ENCODE data around the gene TYW1B. TPM values are rescaled to one million over a fixed set of nuclear protein-coding genes. Genes with fewer than 3 reads are reported as not detected.
"Not testable (repeated sequence)": the region's sequence is repeated elsewhere in the genome, so short reads cannot be mapped to it uniquely, and the experiment has no call there.

TYW1B gene
- total RNA-seq, 1 experiment from 2014 or later, result 1.7 TPM

- DNase-seq; H3K27ac Mint-ChIP-seq (ENCODE audit: unreplicated experiment); CTCF ChIA-PET; H3K36me3 Mint-ChIP-seq (ENCODE audit: insufficient read depth, unreplicated experiment); intact Hi-C loops (cut with micrococcal nuclease; ENCODE audit: unreplicated experiment); H3K9me3 Mint-ChIP-seq (ENCODE audit: low read depth, unreplicated experiment); H3K4me1 Mint-ChIP-seq (ENCODE audit: low read depth, unreplicated experiment); H3K4me3 Mint-ChIP-seq (ENCODE audit: low read depth, unreplicated experiment); H3K27me3 Mint-ChIP-seq (ENCODE audit: unreplicated experiment); BruUV-seq (replicated peaks): not testable (repeated sequence)
These were observed 11.4 kb downstream of the TYW1B start for GRCh38 chr7:72816370-72817157.

DNA sequence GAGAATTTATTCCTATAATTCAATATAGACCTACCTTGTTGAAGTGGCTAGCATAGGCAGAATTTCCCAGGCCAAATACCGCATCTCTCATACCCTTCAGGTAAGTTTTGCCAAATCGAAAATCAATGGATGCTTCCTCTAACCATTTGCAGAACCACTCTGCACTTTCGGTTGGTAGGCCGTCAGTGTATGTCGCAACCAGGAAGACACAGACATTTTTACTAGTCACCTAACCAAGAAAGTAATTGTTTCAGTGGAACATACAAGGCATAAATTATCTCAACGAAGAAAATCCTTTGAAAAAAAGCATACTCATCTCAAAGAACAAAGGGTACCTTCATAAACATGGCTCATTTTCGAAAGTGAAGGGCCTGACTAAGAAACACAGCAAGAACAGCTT is 17.6 kb downstream of the TYW1B start:
- H3K4me1 Mint-ChIP-seq (ENCODE audit: low read depth, unreplicated experiment); BruUV-seq (replicated peaks); H3K27ac Mint-ChIP-seq (ENCODE audit: unreplicated experiment); H3K36me3 Mint-ChIP-seq (ENCODE audit: insufficient read depth, unreplicated experiment); H3K27me3 Mint-ChIP-seq (ENCODE audit: unreplicated experiment); DNase-seq; H3K9me3 Mint-ChIP-seq (ENCODE audit: low read depth, unreplicated experiment); H3K4me3 Mint-ChIP-seq (ENCODE audit: low read depth, unreplicated experiment); intact Hi-C loops (cut with micrococcal nuclease; ENCODE audit: unreplicated experiment); CTCF ChIA-PET: not testable (repeated sequence)

GRCh38 chr7:72808511-72808910 is 19.5 kb downstream of the TYW1B start:
- BruUV-seq (replicated peaks); H3K27me3 Mint-ChIP-seq (ENCODE audit: unreplicated experiment); H3K4me3 Mint-ChIP-seq (ENCODE audit: low read depth, unreplicated experiment); DNase-seq; intact Hi-C loops (cut with micrococcal nuclease; ENCODE audit: unreplicated experiment); CTCF ChIA-PET; H3K36me3 Mint-ChIP-seq (ENCODE audit: insufficient read depth, unreplicated experiment); H3K4me1 Mint-ChIP-seq (ENCODE audit: low read depth, unreplicated experiment); H3K9me3 Mint-ChIP-seq (ENCODE audit: low read depth, unreplicated experiment); H3K27ac Mint-ChIP-seq (ENCODE audit: unreplicated experiment): not testable (repeated sequence)

- BruUV-seq (replicated peaks); H3K27me3 Mint-ChIP-seq (ENCODE audit: unreplicated experiment); H3K9me3 Mint-ChIP-seq (ENCODE audit: low read depth, unreplicated experiment); H3K27ac Mint-ChIP-seq (ENCODE audit: unreplicated experiment); H3K4me3 Mint-ChIP-seq (ENCODE audit: low read depth, unreplicated experiment); DNase-seq; H3K4me1 Mint-ChIP-seq (ENCODE audit: low read depth, unreplicated experiment); intact Hi-C loops (cut with micrococcal nuclease; ENCODE audit: unreplicated experiment); H3K36me3 Mint-ChIP-seq (ENCODE audit: insufficient read depth, unreplicated experiment); CTCF ChIA-PET: not testable (repeated sequence)
These were observed 21.1 kb downstream of the TYW1B start for GRCh38 chr7:72806851-72807250.

GRCh38 chr7:72805526-72806494 is 22.2 kb downstream of the TYW1B start:
- BruUV-seq (replicated peaks), result no TSS peak
- intact Hi-C loops (cut with micrococcal nuclease; ENCODE audit: unreplicated experiment), result no loop called here
- Mint-ChIP-seq H3K27ac (ENCODE audit: unreplicated experiment) (no peak overlapping the region), H3K4me3 (ENCODE audit: low read depth, unreplicated experiment) (no peak overlapping the region), H3K4me1 (ENCODE audit: low read depth, unreplicated experiment) (no peaks in the 10 kb centered on the region), H3K36me3 (ENCODE audit: insufficient read depth, unreplicated experiment) (no peaks in the 10 kb centered on the region), H3K9me3 (ENCODE audit: low read depth, unreplicated experiment) (no peaks in the 10 kb centered on the region), H3K27me3 (ENCODE audit: unreplicated experiment) (no peaks in the 10 kb centered on the region)
- no peak for TF ChIP-seq CTCF (IDR thresholded peaks at IDR 0.05; ENCODE audit: unreplicated experiment)
- CTCF ChIA-PET, result no interaction called here
- no peak for DNase-seq

GRCh38 chr7:72803778-72804177 is 24.2 kb downstream of the TYW1B start:
- H3K4me1 Mint-ChIP-seq (ENCODE audit: low read depth, unreplicated experiment); H3K9me3 Mint-ChIP-seq (ENCODE audit: low read depth, unreplicated experiment); H3K4me3 Mint-ChIP-seq (ENCODE audit: low read depth, unreplicated experiment); H3K36me3 Mint-ChIP-seq (ENCODE audit: insufficient read depth, unreplicated experiment); DNase-seq; CTCF ChIA-PET; BruUV-seq (replicated peaks); H3K27ac Mint-ChIP-seq (ENCODE audit: unreplicated experiment); H3K27me3 Mint-ChIP-seq (ENCODE audit: unreplicated experiment); intact Hi-C loops (cut with micrococcal nuclease; ENCODE audit: unreplicated experiment): not testable (repeated sequence)

DNA sequence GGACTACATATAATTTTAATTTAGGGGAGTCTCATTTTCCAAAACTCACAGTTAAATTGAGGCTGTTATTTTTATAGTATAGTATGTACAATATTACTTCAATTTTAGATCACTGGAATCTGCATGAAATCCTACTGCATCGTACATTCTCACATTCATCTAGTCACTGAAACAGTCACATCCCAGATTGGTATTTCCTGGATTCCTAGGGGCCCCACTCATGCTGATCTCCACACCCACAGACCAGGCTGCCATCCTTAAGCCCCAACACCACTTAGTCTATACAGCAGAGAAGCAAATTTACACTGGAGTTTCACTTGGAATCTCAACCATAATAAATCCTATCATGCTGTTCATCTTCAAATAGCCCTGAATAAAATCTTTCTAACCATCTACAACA is 26.4 kb downstream of the TYW1B start:
- CTCF ChIA-PET; H3K27me3 Mint-ChIP-seq (ENCODE audit: unreplicated experiment); H3K36me3 Mint-ChIP-seq (ENCODE audit: insufficient read depth, unreplicated experiment); H3K4me3 Mint-ChIP-seq (ENCODE audit: low read depth, unreplicated experiment); DNase-seq; BruUV-seq (replicated peaks); intact Hi-C loops (cut with micrococcal nuclease; ENCODE audit: unreplicated experiment); H3K27ac Mint-ChIP-seq (ENCODE audit: unreplicated experiment); H3K9me3 Mint-ChIP-seq (ENCODE audit: low read depth, unreplicated experiment); H3K4me1 Mint-ChIP-seq (ENCODE audit: low read depth, unreplicated experiment): not testable (repeated sequence)

DNA sequence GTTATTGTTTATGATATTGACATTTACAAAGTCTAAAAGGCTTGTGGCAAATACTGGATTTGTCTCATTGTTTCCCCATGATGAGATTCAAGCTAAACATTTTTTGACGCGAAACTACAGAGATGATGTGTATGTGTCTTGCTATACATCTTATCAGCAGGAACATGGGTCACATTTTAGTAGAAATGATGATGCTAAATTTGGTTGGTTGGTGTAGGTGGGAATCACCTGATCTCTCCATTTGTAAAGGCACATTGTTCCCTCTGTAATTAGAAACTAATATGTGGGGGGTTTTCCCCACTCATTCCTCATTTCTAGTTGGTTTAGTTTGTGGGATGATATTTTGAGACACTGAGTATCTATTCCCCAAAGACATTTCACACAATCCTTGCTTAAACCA is 32.6 kb downstream of the TYW1B start:
- H3K4me3 Mint-ChIP-seq (ENCODE audit: low read depth, unreplicated experiment); H3K36me3 Mint-ChIP-seq (ENCODE audit: insufficient read depth, unreplicated experiment); H3K27ac Mint-ChIP-seq (ENCODE audit: unreplicated experiment); CTCF ChIA-PET; DNase-seq; H3K9me3 Mint-ChIP-seq (ENCODE audit: low read depth, unreplicated experiment); intact Hi-C loops (cut with micrococcal nuclease; ENCODE audit: unreplicated experiment); BruUV-seq (replicated peaks); H3K27me3 Mint-ChIP-seq (ENCODE audit: unreplicated experiment); H3K4me1 Mint-ChIP-seq (ENCODE audit: low read depth, unreplicated experiment): not testable (repeated sequence)

Measured in Calu3 (cell line).